Naive thymus-derived CD4-positive, alpha-beta T cell (primary cell): ENCODE measurements around the gene ATP5IF1. TPM values are rescaled to one million over a fixed set of nuclear protein-coding genes. Genes with fewer than 3 reads are reported as not detected.

Source experiments
- ATAC-seq: fragments of 150-1000 bp; cut with Tn5 transposase; 2 replicates; pipeline ENCODE4 v1.10.0; 2021; ENCODE audit warnings: mild to moderate bottlenecking, moderate library complexity
- CTCF ChIA-PET: fragments of 350-600 bp; sonication (Branson Sonifier 250); formaldehyde crosslinking; loops from one replicate; lab custom pipeline; 2021; ENCODE audit warnings: antibody characterized with exemption; lab: Charles Lee
- POLR2A ChIA-PET: fragments of 350-600 bp; sonication (Branson Sonifier 250); formaldehyde crosslinking; loops from one replicate; lab custom pipeline; 2021; ENCODE audit warnings: antibody characterized with exemption, inconsistent platforms; lab: Charles Lee
- DNase-seq, 9 donors: peaks; one replicate each; pipeline versions ENCODE4 v3.0.0 to v3.0.0-alpha.2; 2020 to 2022; ENCODE audit warnings: mixed read lengths in 1 of 9
- H3K27ac ChIP-seq: one replicate; pipeline ENCODE4 v1.7.0; 2013; ENCODE audit warnings: mild to moderate bottlenecking, low read depth, low read length, moderate library complexity
- H3K27me3 ChIP-seq, 2 donors: one replicate each; pipeline ENCODE4 v1.7.0; 2013; ENCODE audit warnings: low read length in 2 of 2, mild to moderate bottlenecking in 2 of 2, moderate library complexity in 2 of 2; ENCODE audit not compliant: control insufficient read depth in 2 of 2, insufficient read depth in 2 of 2
- H3K36me3 ChIP-seq, 3 experiments: 1 replicate in 2 of 3; 2 replicates in 1 of 3; pipeline ENCODE4 v1.7.0; 2013; ENCODE audit warnings: low read length in 3 of 3, mild to moderate bottlenecking in 3 of 3, moderate library complexity in 1 of 3; ENCODE audit not compliant: insufficient read depth in 3 of 3, control insufficient read depth in 2 of 3
- H3K4me1 ChIP-seq, 2 donors: one replicate each; pipeline ENCODE4 v1.7.0; 2013; ENCODE audit warnings: low read length in 2 of 2, mild to moderate bottlenecking in 2 of 2, moderate library complexity in 1 of 2; ENCODE audit not compliant: control insufficient read depth in 2 of 2, insufficient read depth in 2 of 2
- H3K4me3 ChIP-seq: 2 replicates; pipeline ENCODE4 v1.7.0; 2013; ENCODE audit warnings: mild to moderate bottlenecking, low read length
- H3K9me3 ChIP-seq, 3 experiments: 1 replicate in 2 of 3; 2 replicates in 1 of 3; pipeline ENCODE4 v1.7.0; 2013; ENCODE audit warnings: low read length in 3 of 3; ENCODE audit not compliant: control insufficient read depth in 2 of 3
- H3K27ac Mint-ChIP-seq, 9 donors: one replicate each; pipeline ENCODE4 v1.8.0; 2020 to 2022; ENCODE audit warnings: mixed read lengths in 9 of 9, mild to moderate bottlenecking in 8 of 9, moderate library complexity in 5 of 9, inconsistent platforms in 2 of 9
- H3K27me3 Mint-ChIP-seq, 5 donors: one replicate each; pipeline ENCODE4 v1.8.0; 2021 to 2022; ENCODE audit warnings: mixed read lengths in 5 of 5, mild to moderate bottlenecking in 1 of 5
- H3K36me3 Mint-ChIP-seq, 5 donors: one replicate each; pipeline ENCODE4 v1.8.0; 2020 to 2022; ENCODE audit warnings: mixed read lengths in 5 of 5, mild to moderate bottlenecking in 3 of 5, inconsistent platforms in 1 of 5
- H3K4me1 Mint-ChIP-seq, 7 donors: one replicate each; pipeline ENCODE4 v1.8.0; 2020 to 2022; ENCODE audit warnings: mixed read lengths in 7 of 7, mild to moderate bottlenecking in 3 of 7, inconsistent platforms in 1 of 7
- H3K4me3 Mint-ChIP-seq, 10 donors: one replicate each; pipeline ENCODE4 v1.8.0; 2020 to 2022; ENCODE audit warnings: mild to moderate bottlenecking in 10 of 10, mixed read lengths in 10 of 10, moderate library complexity in 6 of 10, inconsistent platforms in 2 of 10
- H3K9me3 Mint-ChIP-seq, 11 donors: one replicate each; pipeline ENCODE4 v1.8.0; 2020 to 2022; ENCODE audit warnings: mixed read lengths in 11 of 11, mild to moderate bottlenecking in 4 of 11, inconsistent platforms in 1 of 11, moderate library complexity in 1 of 11
- intact Hi-C, 2 donors: fragments of 100-400 bp; cut with micrococcal nuclease; formaldehyde crosslinking; loops; one replicate each; pipeline ENCODE4 v1.15.1; 2023
- polyA plus RNA-seq, 2 donors: library from polyadenylated mRNA; unstranded; fragments of 300-500 nt; fragmentation: Illumina TruSeq; gene quantifications; one replicate each; pipeline ENCODE4 v1.2.3, GENCODE V29; 2021
- total RNA-seq, 6 experiments: library from RNA in 5 of 6; stranded (reverse) in 5 of 6; gene quantifications; 1 replicate in 5 of 6; 2 replicates in 1 of 6; pipeline ENCODE4 v1.2.3 and lab custom pipeline; 2021 to 2026

Gene ATP5IF1
- total and polyA plus RNA-seq, 7 experiments from 2014 or later, result 68.2 to 640 (median 148) TPM

GRCh38 chr1:28286111-28286510 lies 50.2 kb downstream of the ATP5IF1 start:
- Mint-ChIP-seq H3K4me1 (peaks cover 0 to 12% (median 0%) of the 10 kb centered on the region in 7 donors), H3K27ac (no peak overlapping the region), H3K27me3 (peaks cover 0 to 7% (median 0%) of the 10 kb centered on the region in 5 donors), H3K9me3 (no peaks in the 10 kb centered on the region), H3K36me3 (peaks cover 2 to 11% (median 2%) of the 10 kb centered on the region in 5 donors), H3K4me3 (no peak overlapping the region)
- H3K9me3 ChIP-seq, result no peaks in the 10 kb centered on the region
- no peak overlapping the region for H3K4me3 ChIP-seq
- DNase-seq (no peak), ATAC-seq (no peak)
- H3K4me1 ChIP-seq, result no peaks in the 10 kb centered on the region
- peaks cover 0 to 4% (median 0%) of the 10 kb centered on the region in 3 experiments for H3K36me3 ChIP-seq
- H3K27me3 ChIP-seq, result no peaks in the 10 kb centered on the region
- no peak overlapping the region for H3K27ac ChIP-seq
- ChIA-PET CTCF (no interaction called here), POLR2A (interaction anchor here (0.6 kb wide), 1 partner anchor 450 kb away, joined by 4 read pairs; no protein-coding TSS in a partner anchor)
- intact Hi-C loops, result no loop called here

Other genes with a start within 250 kb of the ATP5IF1 start
- 10 to 100 TPM; 14.5 to 31.7 (median 19.2) TPM for gene EYA3, start 147.5 kb upstream of the ATP5IF1 start, total RNA-seq
- gene EYA3, start 147.5 kb upstream of the ATP5IF1 start, polyA plus RNA-seq, result 1 to 10 TPM; 4.9 to 6.3 TPM
- 10 to 100 TPM in 1 of 5 experiments, 1 to 10 TPM in 3, under 1 TPM in 1; 0.31 to 21.2 (median 1.2) TPM for gene PTAFR, start 59.4 kb upstream of the ATP5IF1 start, total RNA-seq
- 1 to 10 TPM in 1 of 2 donors, under 1 TPM in 1; 0.51 to 2.0 TPM for gene PTAFR, start 59.4 kb upstream of the ATP5IF1 start, polyA plus RNA-seq
- gene DNAJC8, start 3.1 kb upstream of the ATP5IF1 start, total RNA-seq, result 100 to 1,000 TPM in 1 of 5 experiments, 10 to 100 TPM in 4; 54.2 to 102 (median 69.6) TPM
- 100 to 1,000 TPM; 148 to 174 TPM for gene DNAJC8, start 3.1 kb upstream of the ATP5IF1 start, polyA plus RNA-seq
- 10 to 100 TPM in 3 of 5 experiments, 1 to 10 TPM in 2; 4.5 to 50.7 (median 11.8) TPM for gene SESN2, start 23.4 kb downstream of the ATP5IF1 start, total RNA-seq
- gene SESN2, start 23.4 kb downstream of the ATP5IF1 start, polyA plus RNA-seq, result 1 to 10 TPM; 2.3 to 4.6 TPM
- 10 to 100 TPM in 3 of 5 experiments, 1 to 10 TPM in 2; 5.5 to 23.0 (median 14.4) TPM for gene MED18, start 92.9 kb downstream of the ATP5IF1 start, total RNA-seq
- gene MED18, start 92.9 kb downstream of the ATP5IF1 start, polyA plus RNA-seq, result 10 to 100 TPM in 1 of 2 donors, 1 to 10 TPM in 1; 4.5 to 13.2 TPM
- gene PHACTR4, start 133.6 kb downstream of the ATP5IF1 start, total RNA-seq, result 10 to 100 TPM; 19.8 to 29.0 (median 25.7) TPM
- 10 to 100 TPM in 1 of 2 donors, 1 to 10 TPM in 1; 8.5 to 22.9 TPM for gene PHACTR4, start 133.6 kb downstream of the ATP5IF1 start, polyA plus RNA-seq